Measurements from ENCODE around the gene PKM.
"Not testable (repeated sequence)": the region's sequence is repeated elsewhere in the genome, so short reads cannot be mapped to it uniquely, and the experiment has no call there.

Gene PKM

DNA sequence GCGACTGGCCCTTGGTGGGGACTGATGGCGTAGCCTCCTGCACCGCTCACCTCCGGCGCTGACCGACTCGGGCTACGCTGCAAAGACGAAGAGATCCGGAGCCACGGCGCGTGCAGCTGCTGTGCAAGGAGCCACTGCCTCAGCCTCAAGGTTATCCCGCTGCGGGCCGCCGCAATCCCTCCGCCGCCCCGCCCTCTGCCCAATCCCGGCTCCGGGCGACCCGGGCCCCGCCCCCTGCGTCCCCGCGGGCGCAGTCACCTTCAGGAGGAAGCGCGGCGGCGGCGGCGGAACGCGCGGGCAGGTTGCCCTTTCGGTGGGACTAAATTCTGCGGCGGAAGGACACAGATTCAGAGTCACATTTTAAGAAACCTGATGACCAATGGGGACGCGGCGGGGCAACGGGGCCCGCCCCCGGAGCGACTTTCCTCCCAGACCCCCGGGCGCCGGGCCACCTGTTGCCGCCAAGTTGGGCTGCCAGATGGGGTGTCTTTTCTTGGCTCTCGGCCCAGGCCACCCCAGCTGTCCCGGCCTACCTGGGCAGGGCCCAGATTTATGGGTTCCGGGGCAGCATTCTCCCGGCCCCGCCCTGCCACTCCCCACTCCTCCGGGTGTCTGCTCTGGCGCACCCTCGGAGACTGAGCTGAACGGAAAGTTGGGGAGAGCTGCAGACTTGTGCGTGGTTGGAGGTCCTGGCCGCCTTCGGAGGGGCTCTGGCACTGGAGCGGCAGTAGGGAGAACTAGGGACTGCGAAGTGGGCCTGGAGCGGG lies at the start of gene PKM:
Gene PKM, minus strand, starts transcription at position 125 of the 767 bp plus-strand sequence. CDS start 12,093 bp downstream, outside the sequence.
- in situ Hi-C loops (cut with MboI; ENCODE audit: low sequenced_read_pairs) = no loop called here

GRCh38 chr15:72280751-72281150 lies 49.8 kb upstream of the PKM start:
- in situ Hi-C loops (cut with MboI; ENCODE audit: low sequenced_read_pairs) = no loop called here

- in situ Hi-C loops (cut with MboI; ENCODE audit: low sequenced_read_pairs) = no loop called here
These were observed 47.7 kb upstream of the PKM start for GRCh38 chr15:72278737-72279136.

DNA sequence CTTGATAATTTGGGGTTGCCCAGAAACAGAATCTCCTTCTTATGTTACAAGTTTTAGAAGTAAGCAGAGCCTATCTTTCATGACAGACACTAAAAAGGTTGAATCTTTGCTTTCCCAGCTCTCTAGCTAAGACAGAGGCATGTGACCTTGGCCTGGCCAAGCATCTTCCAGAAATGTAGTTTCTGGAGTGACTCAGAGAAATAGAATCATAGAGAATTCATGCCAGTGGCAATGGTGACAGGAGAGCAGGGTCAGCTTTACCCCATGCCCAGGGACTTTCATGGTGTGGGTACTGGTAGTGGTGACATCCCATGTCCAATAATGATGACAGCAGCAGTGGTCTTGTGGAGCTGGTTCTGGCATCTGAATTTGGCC lies 45.3 kb upstream of the PKM start:
- in situ Hi-C loops (cut with MboI; ENCODE audit: low sequenced_read_pairs) = no loop called here

DNA sequence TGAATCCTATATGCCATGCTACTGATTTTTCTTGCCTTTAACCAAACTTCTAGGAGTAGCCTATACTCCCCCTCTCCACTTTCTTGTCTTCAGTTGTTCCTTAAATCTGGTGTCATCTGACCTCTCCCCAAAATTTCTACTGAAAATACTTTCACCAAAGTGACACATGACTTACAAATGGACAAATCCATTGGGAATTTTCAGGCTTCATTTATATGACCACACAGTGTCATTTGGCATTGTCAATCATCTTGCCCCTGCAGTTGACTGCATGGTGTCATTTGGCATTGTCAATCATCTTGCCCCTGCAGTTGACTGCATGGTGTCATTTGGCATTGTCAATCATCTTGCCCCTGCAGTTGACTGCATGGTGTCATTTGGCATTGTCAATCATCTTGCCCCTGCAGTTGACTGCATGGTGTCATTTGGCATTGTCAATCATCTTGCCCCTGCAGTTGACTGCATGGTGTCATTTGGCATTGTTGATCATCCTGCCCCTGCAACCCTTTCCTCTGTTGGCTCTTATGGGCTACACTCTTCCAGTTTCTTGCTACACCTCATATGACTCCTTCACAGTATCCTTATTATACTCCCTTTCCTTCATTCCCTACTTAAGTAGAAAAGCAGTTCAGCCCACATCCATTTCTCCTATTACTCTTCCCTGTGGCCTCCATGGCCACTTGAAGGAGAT lies 44.8 kb upstream of the PKM start:
- in situ Hi-C loops (cut with MboI; ENCODE audit: low sequenced_read_pairs) = not testable (repeated sequence)

GRCh38 chr15:72272997-72273352 lies 42.0 kb upstream of the PKM start:
- in situ Hi-C loops (cut with MboI; ENCODE audit: low sequenced_read_pairs) = no loop called here

DNA sequence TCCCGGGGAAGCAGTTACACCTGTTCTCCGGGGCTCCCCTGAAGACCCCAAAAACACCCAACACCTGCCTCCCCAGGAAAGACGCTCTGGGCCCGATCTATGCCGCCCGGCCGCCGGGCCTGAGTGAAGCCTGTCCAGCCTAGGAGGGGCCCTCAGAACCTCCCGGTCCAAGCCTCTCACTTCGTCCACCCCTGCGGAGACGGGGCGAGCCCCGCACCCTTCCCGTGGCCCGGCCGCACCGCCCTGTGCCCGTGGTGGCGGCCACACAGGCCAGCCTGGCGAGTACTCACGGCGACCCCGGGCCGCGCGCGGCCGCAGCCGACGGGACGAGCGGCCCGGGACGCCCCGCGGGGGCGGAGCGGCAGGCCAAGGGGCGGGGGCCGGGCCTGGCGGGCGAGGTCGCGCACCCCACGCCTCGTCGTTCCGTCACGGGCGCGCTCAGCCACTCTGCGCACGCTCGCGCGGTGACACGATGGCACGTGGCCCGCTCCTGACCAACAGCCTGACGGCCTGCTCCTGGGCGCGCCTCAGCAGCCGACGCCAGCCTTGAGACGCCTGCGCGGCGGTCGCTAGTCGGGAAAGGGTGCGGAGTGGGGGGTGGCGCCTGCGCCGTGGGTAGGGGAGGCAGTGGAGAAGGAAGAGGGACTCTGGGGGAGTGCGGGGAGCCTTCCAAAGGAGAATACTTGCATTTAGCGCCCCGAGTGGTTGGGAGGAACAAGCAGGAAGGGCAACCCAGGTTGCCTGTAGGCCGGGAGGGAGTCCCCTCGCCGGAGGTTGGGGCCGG lies 41.4 kb upstream of the PKM start, which contains the start of gene PARP6:
Gene PARP6, minus strand, starts transcription at position 342 of the 784 bp plus-strand sequence. CDS start 5,077 bp downstream, outside the sequence.
- in situ Hi-C loops (cut with MboI; ENCODE audit: low sequenced_read_pairs) = no loop called here

DNA sequence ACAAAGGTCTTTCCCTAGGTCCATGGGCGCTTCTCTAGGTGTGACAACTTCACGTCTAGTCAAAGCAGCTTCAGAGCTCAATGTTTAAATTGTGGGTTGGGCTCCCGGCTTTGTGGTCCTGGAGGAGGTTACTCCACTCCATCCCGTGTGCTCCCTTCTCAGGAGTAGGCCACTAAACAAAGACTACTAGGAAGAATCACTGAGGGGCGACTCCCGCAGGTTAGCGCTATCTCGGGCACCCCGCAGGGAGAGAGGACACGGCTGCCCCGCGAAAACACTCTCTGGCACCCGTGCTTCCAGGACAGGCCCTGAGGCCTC lies 40.9 kb upstream of the PKM start:
- in situ Hi-C loops (cut with MboI; ENCODE audit: low sequenced_read_pairs) = no loop called here

- in situ Hi-C loops (cut with MboI; ENCODE audit: low sequenced_read_pairs) = no loop called here
These were observed 40.2 kb upstream of the PKM start for GRCh38 chr15:72271221-72271620.

- in situ Hi-C loops (cut with MboI; ENCODE audit: low sequenced_read_pairs) = no loop called here
These were observed 38.7 kb upstream of the PKM start for GRCh38 chr15:72269739-72270138.

DNA sequence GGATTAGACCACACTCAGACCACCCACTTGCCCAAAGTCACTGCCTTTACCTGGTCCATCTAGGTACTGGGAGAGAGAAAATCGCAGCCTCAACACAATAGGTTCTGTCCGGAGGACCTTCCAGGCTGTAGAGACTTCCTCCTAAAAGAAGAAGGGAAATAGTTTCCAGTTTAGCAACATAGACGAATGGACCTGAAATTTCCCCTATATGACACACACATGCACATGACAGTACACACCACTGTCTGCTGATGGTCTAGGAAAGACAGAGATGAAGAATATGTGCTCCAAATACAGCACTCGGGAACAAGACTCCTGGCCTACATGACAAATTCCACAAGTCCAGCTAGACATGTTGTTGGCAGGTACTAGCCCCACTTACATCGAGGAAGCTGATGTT lies 34.0 kb upstream of the PKM start:
- in situ Hi-C loops (cut with MboI; ENCODE audit: low sequenced_read_pairs) = no loop called here

GRCh38 chr15:72252663-72253299 lies 21.8 kb upstream of the PKM start:
- in situ Hi-C loops (cut with MboI; ENCODE audit: low sequenced_read_pairs) = no loop called here

- in situ Hi-C loops (cut with MboI; ENCODE audit: low sequenced_read_pairs) = no loop called here
These were observed 18.3 kb upstream of the PKM start for GRCh38 chr15:72249142-72249810.

- in situ Hi-C loops (cut with MboI; ENCODE audit: low sequenced_read_pairs) = no loop called here
These were observed 17.5 kb upstream of the PKM start for GRCh38 chr15:72248514-72248913.

GRCh38 chr15:72242775-72243370 lies 11.9 kb upstream of the PKM start:
- in situ Hi-C loops (cut with MboI; ENCODE audit: low sequenced_read_pairs) = no loop called here

GRCh38 chr15:72239652-72240051 lies 8.7 kb upstream of the PKM start:
- in situ Hi-C loops (cut with MboI; ENCODE audit: low sequenced_read_pairs) = no loop called here

DNA sequence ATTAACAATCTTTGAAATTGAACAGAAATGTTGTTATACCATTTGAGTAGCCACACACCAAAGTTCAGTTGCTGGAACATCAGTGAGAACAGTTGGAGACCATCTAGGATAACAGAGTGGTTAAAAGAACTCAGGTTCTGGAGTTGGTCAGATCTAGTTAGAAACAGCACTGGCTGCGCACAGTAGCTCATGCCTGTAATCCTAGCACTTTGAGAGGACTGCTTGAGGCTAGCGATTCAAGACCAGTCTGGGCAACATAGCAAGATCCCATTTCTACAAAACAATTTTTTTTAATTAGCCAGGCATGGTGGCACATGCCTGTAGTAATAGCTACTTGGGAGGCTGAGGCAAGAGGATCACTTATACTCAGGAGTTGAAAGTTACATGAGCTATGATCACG lies 7.6 kb upstream of the PKM start:
- in situ Hi-C loops (cut with MboI; ENCODE audit: low sequenced_read_pairs) = no loop called here

DNA sequence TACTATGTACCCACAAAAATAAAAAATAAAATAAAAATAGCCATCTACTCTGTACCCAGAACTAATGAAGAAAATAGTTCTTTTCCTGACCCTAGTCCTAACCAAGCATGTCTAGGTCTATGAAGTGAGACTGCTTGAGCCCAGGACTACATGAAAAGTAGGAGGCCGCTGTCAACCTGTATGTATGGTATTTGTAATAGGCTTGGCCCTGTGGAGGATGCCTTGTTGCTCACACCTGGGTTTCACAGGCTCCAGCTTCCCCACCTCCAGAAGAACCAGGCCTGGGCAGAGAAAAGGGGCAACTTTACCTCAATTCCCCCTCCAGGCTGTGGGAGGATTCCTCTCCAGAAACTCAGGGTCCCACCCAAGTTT lies 6.8 kb upstream of the PKM start:
- in situ Hi-C loops (cut with MboI; ENCODE audit: low sequenced_read_pairs) = no loop called here

DNA sequence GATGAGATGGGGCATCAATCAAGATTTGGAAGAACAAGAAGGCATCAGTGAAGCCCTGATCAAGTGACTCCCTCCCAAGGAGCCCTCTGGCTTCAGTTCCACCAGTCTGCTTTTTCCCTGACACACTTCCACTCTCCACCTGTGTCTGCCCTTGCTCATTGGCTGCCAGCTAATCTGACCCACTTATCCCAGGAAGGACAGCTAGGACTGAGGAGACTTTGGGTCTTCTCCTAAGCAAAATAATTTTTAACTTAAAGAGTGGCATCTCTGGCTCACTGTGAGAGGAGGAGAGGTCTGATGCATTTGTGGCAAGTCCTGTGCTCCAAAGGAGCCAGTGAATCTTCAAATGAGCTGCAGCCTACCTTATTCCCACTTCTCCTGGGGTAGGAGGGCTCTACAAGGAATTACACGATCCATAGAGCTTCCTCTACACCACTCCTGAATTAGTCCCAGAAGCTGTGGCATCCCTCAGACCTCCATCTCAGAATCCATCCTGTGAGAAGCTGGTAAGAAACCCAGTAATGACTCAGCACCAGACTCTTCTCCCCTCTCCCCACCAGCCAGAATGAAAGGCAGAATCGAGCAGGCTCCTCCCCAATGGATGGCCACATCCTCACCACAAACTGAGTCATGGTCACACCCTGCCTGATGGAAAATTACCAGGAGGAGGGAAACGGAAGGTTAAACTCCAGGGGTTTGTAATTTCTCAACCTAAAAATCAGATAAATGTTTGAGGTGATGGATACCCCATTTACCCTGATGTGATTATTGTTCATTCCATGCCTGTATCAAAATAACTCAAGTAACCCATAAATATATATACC lies 6.3 kb upstream of the PKM start:
- in situ Hi-C loops (cut with MboI; ENCODE audit: low sequenced_read_pairs) = no loop called here
